Measurements from ENCODE around the gene WASF1.
"Not testable (repeated sequence)": the region's sequence is repeated elsewhere in the genome, so short reads cannot be mapped to it uniquely, and the experiment has no call there.

WASF1 gene

GRCh38 chr6:110083875-110084585, 95.4 kb downstream of the WASF1 start:
- DNase-seq: no peak

- DNase-seq: no peak
Observed at GRCh38 chr6:110075406-110075805, 104.1 kb downstream of the WASF1 start.

GRCh38 chr6:110073474-110073873, 106.0 kb downstream of the WASF1 start:
- DNase-seq: not testable (repeated sequence)

GRCh38 chr6:110068592-110068967, 110.9 kb downstream of the WASF1 start:
- no peak for DNase-seq

- DNase-seq: no peak
Observed at GRCh38 chr6:110067837-110068591, 111.5 kb downstream of the WASF1 start.

GRCh38 chr6:110064744-110065524, 114.5 kb downstream of the WASF1 start:
- DNase-seq: no peak

GRCh38 chr6:110063594-110064263, 115.7 kb downstream of the WASF1 start:
- DNase-seq: no peak

- no peak for DNase-seq
Observed at GRCh38 chr6:110055387-110055735, 124.1 kb downstream of the WASF1 start.

GRCh38 chr6:110054664-110055386, 124.6 kb downstream of the WASF1 start:
- no peak for DNase-seq

GRCh38 chr6:110053395-110054240, 125.9 kb downstream of the WASF1 start:
- DNase-seq: no peak

- DNase-seq: no peak
Observed at GRCh38 chr6:110050440-110050813, 129.0 kb downstream of the WASF1 start.
